NCI-H69 (cell line): ENCODE results near the gene SNAPIN.
"Not testable (repeated sequence)": the region's sequence is repeated elsewhere in the genome, so short reads cannot be mapped to it uniquely, and the experiment has no call there.

ENCODE experiments used
- DNase-seq: peaks from one replicate; lab custom pipeline; 2025; lab: John Stamatoyannopoulos, UW

Gene SNAPIN

DNA sequence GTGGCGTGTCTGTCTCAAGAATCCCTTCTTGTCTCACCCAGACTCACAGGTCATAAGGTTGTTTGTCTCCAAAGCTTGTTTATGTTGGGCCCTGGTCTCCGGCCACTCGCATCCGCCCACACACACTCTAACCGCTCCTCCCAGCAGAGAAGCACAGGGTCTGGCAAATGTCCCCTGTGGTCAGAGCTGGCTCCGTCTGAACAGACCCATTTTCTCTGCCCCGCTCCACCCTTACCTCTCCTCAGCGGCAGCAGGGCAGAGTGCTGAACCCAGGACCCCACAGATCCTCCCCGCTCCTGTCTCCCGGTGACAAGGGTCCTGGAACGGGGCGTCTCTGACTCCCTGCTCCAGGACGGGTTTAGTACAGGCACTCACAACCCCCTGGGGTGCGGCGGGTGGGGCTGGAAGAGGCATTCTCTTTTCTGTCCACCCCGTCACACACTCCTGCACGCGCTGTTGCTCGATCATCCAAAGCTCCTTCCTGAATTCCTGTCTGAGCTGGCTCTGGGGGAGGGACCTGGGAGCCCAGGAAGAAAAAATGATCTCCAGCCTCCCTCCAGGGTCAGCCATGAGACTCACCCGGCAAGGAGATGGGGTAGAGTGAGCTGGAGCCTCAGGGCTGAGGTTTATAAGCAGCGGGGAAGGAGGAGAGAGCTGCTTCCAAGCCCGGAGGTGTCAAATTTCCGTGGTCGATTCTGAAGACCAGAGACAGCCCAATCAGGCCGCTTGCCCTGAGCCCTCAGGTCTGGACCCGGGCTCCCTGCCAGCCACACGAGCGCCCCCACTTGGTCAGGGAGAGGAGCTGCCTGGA is 31.4 kb upstream of the SNAPIN start, which contains the start of gene S100A13:
Gene S100A13 (minus strand): TSS at position 602 of the 811 bp plus-strand sequence. CDS start 1,033 bp downstream, outside the sequence.
- DNase-seq, result peak; percentile 96

DNA sequence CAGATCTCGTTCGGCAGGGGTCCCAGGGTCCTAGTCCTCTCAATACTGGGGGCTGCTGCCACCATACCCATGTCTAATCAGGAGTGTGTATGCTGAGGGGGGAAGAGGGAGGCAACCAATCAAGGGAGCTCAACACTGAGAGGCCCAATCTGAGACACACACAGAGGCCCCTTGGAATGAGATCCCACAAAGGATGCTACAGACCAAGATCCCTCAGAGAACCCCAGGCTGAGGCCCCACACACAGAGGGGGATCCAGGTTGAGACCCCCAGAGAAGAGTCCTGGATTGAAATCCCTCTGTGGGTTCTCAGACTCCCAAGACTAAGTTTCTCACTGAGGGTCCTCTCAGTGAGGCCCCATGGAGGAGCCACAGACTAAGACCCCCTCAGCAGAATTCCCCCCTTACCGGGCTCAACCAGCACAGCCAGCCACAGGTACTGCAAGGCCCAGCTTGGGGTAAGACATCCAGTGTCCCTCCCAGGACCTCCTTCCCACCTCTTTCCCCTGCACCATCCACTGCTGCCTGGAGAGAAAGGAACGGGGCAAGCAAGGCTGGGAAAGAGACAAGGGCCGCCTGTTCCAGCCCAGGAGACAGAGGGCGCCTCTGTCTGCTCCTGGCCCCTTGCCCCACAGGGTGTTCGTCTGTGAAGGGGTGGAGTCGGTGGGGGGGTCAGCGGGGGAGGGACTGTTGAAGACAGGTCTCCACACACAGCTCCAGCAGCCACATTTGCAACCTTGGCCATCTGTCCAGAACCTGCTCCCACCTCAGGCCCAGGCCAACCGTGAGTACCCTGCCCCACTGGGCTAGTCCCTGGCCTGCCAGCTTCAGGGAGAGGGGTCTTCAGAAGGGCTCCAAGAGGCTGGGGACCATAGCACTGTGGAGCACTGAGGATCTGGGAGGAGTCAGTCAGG is 30.5 kb upstream of the SNAPIN start, which contains the start of gene S100A1:
Gene S100A1 (plus strand): TSS at position 720 of the 912 bp plus-strand sequence. CDS start 2,088 bp downstream, outside the sequence.
- DNase-seq, result peak; percentile 37

DNA sequence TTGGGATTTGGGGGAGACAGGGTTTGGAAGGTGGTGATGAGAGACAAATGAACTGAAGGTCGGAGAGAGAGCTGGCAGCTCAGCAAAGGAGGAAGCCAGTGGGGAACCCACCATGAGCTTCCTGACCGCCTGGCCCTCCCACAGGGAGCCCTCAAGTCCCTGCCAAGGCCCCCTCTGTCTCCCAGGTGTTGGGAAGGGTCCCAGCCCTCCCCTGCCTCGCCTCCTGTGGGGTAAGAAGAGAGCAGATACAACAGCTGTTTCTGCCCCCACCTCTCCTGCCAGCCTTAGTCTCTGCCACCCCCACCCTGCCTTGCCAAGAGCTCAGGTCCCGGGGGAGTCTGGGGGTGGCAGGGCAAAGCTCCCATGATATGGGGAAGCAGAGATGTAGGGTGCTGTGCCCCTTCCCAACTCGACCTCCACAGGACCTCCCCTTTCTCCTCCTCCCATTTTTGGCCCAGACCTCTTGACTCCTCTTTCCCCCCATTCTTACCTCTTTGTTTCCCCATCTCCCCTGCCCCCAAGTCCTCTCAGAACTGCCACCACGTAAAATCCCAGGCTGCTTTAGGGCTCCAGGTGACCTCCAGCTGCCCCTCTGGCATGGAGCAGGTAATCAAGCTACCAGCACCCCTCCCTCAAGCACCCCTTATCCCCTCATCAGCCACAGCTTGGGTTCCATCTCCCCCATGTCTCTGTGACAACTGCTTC is 29.7 kb upstream of the SNAPIN start:
- peak; percentile 40 for DNase-seq

DNA sequence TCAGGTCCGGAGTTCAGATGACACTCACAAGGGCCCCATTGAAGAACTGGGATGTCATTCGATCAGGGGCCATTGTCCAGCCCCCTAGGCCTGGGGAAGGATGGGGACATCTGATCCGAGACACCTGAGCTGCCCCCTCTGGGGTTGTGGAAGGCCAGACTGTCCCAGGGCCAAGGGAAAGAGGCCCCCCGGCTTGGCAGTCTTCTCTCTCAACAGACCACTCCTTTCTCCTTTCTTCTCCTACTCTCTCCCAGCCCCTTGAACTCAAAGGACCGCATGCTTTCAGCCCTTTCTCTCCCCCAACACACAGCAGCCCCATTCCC is 29.2 kb upstream of the SNAPIN start:
- no peak for DNase-seq

GRCh38 chr1:153629971-153630370 is 28.5 kb upstream of the SNAPIN start:
- no peak for DNase-seq

GRCh38 chr1:153630384-153630783 is 28.1 kb upstream of the SNAPIN start:
- no peak for DNase-seq

- no peak for DNase-seq
Observed at GRCh38 chr1:153631047-153632022, 27.2 kb upstream of the SNAPIN start.

GRCh38 chr1:153633161-153633753 is 25.2 kb upstream of the SNAPIN start:
- DNase-seq, result peak; percentile 72

GRCh38 chr1:153633754-153634665 is 24.5 kb upstream of the SNAPIN start, which contains the start of gene CHTOP:
TSS of gene CHTOP (plus strand) at chr1:153634066. CDS start at chr1:153636589, 2,523 bp downstream.
- DNase-seq, result peak; percentile 99

GRCh38 chr1:153635872-153636271 is 22.6 kb upstream of the SNAPIN start:
- DNase-seq, result no peak

- no peak for DNase-seq
Observed at GRCh38 chr1:153636312-153636711, 22.2 kb upstream of the SNAPIN start.

DNA sequence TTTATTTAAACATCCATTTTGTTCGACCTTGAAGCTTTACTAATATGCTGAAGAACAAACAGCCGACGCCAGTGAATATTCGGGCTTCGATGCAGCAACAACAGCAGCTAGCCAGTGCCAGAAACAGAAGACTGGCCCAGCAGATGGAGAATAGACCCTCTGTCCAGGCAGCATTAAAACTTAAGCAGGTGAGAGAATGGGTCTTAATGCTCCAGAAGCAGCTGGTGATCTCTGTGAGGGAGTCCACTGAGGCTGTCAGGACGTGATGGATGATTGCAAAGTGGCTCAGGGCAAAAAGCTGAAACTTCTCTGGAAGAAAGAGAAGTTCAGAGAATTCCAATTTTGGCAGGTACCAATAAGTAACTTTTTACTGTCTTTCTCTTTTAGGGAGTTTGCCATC is 20.2 kb upstream of the SNAPIN start:
- no peak for DNase-seq

DNA sequence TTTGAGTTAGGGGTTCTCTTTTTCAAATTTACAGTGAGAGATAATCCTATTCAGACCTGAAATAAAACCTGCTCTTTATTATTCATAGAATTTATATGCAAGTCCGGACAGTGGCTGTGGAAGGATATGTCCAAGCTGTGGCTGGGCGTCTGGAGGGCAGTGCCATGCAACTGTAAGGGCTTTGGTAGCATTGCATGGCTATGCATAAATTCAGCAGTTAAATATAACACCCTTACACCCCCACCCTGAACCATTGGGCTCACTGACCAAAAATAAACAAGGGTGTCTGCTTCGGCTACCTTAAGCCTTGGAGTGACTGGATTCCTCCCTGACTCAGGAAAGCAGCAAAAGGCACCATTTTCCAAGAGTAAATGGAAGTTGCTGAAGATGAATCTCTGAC is 19.2 kb upstream of the SNAPIN start:
- no peak for DNase-seq

- DNase-seq, result not testable (repeated sequence)
Observed at GRCh38 chr1:153640213-153640612, 18.3 kb upstream of the SNAPIN start.

- no peak for DNase-seq
Observed at GRCh38 chr1:153640861-153641260, 17.6 kb upstream of the SNAPIN start.

- DNase-seq, result no peak
Observed at GRCh38 chr1:153642161-153642560, 16.3 kb upstream of the SNAPIN start.

DNA sequence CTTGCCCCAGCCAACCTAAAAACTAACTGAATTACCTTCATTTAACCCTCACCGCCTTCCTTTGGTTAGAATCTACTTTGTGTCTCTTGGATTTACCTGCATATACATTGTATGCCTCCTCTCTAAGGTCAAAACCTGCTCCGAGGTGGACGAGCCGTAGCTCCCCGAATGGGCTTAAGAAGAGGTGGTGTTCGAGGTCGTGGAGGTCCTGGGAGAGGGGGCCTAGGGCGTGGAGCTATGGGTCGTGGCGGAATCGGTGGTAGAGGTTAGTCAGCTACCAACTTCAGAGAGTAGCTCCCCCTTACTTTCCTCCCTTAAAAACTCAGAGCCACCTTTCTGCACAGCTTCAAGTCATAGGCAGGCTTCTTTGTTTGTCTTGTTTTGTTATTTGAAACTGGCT is 15.4 kb upstream of the SNAPIN start:
- DNase-seq, result no peak

GRCh38 chr1:153643816-153644215 is 14.7 kb upstream of the SNAPIN start:
- DNase-seq, result no peak

DNA sequence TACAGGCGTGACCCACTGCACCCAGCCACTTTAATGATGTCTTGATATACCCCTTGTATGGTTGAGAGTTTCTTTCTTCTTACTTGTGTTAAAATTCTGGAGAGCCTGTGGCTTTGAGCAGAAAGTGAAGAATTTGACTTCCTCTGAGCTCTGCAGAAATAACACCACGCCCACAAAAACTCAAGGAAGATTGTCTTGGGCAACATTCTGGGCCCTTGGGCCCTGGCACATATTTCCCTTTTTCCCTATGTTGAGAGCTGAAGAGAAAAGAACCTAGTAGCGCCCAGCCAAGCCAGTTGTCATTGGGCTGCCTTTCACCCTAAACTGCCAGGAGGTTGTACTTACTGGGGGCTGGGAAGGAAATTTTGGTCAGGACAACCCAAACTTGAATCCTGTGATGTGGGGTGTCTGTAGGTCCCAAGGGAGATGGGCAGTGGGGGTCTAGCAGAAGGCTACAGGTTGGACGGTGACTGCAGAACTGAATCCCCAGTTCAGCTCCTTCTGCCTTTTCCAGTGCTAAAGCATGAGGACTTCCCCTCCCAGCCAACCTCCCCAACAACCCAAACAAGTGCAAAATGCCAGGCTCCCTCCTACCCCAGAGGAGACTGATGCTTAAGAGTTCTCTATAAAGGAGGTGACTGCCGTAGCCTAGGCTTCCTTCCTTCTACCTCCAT is 11.7 kb upstream of the SNAPIN start:
- DNase-seq, result no peak
